ENCODE measurements around the gene SCN2A.
A peak's percentile ranks its signal among the peaks of the same experiment; 100 is the strongest.

SCN2A gene

DNA sequence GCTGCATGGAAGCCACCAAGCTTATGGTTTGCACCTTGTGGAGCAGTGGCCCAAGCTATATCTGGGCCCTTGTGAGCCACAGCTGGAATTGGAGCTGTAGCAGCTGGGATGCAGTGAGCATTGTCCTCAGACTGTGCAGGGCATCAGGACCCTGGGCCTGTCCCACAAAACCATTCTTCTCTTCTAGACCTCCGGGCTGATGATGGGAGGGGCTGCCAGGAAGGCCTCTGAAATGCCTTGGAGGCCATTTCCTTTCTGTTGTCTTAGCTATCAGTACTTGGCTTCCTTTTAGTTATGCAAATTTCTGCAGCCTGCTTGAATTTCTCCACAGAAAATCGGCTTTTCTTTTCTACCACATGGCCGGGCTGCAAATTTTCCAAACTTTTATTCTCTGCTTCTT is 183.9 kb downstream of the SCN2A start:
- DNase-seq (ENCODE audit: low read depth): no peak

DNA sequence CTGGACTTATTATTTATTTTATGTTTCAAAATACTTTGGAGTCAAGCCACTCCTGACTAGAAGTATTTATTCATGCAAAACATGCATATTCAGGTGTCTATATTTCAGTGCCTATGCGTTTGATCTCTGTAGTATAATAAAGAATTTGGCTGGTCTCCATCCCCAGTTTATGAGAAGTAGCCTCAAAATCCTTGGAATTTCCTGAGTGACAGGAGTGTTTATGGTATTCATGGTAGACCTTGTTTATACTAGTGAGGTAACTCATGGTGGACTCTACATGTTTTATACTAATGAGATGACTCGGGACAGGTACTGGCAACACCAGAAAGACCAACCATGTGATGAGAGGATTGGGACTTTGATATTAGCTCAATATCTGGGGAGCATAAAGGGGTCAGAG is 186.3 kb downstream of the SCN2A start:
- DNase-seq (ENCODE audit: low read depth): peak; percentile 9

DNA sequence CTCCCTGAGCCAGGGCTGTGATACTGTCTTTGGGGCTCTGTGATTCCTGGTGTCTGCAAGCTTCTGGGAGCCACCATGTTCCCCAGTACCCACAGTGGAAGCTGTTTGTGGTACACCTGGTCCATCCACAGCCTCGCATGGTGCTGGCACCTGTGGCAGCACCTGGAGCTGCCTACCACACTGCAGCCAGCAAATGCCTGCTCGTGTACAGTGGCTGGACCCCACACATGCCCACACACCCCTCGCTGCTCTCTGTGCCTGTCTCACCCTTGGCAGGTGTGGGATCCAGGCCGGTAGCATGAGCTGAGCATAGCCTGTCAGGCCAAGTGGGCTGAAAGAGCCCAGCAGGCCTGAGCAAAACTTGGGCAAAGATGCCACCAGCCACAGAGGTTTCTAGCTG is 188.5 kb downstream of the SCN2A start:
- DNase-seq (ENCODE audit: low read depth): no peak

DNA sequence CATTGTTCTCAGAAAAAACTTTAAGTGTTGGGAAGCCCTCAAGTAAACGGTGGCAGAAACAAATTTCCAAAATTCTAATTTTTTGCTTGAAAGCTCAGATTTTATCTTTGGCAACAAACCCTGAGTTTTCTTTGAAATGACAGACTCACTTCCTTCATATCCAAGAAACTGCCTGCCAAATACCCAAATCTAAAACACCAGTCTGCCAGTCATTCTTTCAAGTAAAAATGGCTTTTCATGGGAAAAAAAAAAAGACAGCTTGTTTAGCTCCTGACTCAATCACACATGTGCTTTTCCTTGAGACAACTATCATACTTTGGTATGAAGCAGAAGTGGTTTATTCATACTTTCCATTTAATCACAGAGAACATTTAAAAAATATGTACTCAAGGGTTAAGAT is 189.7 kb downstream of the SCN2A start:
- peak; percentile 11 for DNase-seq (ENCODE audit: low read depth)

DNA sequence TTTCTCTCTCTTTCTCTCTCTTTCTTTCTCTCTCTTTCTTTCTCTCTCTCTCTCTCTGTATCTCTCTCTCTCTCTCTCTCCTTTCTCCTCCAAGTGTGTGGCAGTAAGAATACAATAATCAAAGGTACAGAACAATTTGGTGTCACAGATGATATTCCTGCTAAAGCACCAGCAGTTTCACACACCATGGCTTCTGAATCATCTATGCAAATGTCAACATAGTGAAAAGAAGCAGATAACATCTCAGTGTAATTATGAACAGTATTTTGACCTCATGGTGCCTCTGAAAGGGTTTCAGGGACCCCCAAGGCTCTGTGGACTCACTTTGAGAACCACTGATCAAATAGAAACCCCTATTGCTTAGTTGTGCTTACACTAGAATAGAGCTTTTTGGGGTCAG is 191.8 kb downstream of the SCN2A start:
- DNase-seq (ENCODE audit: low read depth): no peak

DNA sequence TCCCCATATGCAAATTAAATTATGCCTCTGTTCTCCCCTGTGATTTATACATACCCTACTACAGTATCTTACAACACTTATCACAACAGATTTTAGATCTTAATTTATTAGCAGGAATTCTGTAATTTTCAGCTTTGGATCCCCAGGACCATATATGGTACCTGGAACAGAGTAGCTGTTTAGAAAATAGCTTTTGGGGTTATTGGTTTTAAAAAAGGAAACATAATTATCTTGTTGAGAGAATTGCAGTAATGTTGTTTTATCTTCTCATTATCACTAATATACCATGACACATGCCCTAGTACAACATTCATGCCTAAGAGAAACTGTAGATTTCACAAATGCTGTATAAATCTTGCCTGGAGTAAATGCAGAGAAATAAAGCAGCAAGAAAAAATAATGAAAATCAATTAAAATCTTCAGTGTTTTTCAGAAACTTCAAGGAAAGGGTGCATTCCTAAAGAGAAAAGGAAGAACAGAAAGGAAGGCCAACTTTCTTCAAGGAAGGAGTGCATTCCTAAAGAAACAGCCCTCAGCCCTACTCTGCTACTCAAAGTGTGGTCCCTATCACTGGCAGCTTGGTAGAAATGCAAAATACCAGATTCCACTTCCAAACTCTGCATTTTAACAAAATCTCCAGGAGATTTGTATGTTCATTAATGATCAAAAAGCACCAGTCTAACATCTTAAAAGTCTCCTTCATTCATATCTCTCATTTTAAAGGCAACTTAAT is 193.2 kb downstream of the SCN2A start:
- no peak for DNase-seq (ENCODE audit: low read depth)

DNA sequence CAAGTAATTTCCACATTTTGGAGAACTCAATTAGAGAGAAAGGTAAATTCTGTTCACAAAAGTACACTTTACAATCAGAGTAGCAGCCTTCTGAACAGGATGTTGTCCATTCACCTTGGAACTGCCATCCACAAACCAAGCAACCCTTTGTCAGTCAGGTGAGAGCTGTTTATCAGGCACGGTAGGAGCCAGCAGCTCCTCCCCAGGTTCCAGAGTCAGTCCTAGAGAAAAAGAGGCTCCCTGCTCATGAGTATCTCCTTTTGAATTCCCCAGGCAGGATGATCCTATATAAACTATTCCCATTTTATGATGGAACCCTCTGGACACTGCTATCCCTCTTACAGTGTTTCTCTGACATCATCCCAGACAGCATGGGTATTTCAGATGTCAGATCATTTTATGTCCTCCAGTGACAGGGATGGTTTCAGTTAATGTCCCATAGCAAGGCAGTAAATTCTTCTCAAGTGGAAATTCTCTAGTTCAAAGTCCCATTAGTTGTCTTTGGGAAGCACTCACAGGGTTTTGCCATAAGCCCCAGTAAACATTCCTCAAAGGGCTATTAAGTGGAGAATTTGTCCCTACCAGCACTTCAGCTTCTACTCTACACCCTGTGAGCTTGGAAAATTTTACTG is 195.8 kb downstream of the SCN2A start:
- DNase-seq (ENCODE audit: low read depth): no peak

DNA sequence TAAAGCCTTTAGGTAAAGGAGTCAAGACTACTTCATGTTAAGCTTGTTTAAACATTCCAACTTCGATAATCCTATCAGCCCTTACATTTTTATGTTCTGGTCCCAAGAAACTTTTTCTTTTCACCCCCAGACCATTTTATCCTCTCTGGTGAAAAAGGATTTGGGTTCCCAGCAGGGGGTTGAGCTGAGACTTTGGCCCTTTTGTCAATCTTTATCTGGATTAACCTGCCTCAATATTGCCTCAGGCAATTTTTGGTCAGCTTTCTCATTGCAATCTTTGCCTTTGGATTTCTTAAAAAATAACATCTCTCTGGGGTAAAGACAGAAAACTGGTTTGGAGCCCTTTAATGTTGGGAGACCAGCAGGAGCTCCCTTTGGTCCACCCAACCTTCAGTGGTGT is 196.4 kb downstream of the SCN2A start:
- DNase-seq (ENCODE audit: low read depth): no peak

DNA sequence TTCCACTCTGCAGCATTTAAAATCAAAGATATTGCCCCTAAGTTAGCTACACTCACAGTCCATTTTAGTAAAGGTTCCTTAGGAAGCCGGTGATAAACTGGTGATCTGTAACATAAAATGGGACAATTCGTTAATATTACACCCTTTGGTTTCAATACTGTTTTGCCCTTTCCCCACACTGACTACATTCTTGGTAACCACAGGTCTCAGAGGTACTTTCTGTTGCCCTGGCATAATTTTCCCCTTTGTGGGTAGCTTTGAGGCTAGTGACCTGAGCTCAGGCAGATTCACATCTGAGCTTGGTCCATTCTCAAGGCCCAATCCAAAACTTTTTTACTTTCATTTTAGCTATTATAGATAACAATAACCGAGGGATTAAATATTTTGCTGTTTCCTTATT is 197.3 kb downstream of the SCN2A start:
- no peak for DNase-seq (ENCODE audit: low read depth)

DNA sequence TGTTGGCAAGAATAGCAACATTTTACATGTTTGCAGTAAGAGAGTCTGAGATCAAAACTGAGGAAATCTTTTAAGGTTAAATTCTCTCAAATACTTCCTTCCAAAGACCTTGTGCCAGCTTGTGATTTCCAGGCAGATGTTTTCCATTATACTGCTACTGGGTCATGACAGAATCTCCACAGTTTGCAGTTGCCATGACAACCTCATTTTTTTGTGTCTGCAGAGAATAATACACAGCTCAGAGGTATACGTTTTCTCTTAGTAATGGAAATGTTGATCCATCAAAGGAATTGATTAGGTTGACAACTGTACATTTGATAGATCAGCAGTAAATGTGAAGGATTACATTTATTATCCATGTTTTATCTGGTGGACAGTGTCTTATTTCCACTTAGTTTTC is 201.2 kb downstream of the SCN2A start:
- peak; percentile 12 for DNase-seq (ENCODE audit: low read depth)
